HG03432 (cell line): ENCODE results near the gene KDM6A.
A peak's percentile ranks its signal among the peaks of the same experiment; 100 is the strongest.
"Not testable (repeated sequence)": the region's sequence is repeated elsewhere in the genome, so short reads cannot be mapped to it uniquely, and the experiment has no call there.

Experiments used
- ATAC-seq: cut with Tn5 transposase; IDR thresholded peaks from one replicate; pipeline ENCODE4 v1.9.1; 2021; ENCODE audit warnings: mild to moderate bottlenecking, moderate library complexity; ENCODE audit not compliant: unreplicated experiment

Gene KDM6A

DNA sequence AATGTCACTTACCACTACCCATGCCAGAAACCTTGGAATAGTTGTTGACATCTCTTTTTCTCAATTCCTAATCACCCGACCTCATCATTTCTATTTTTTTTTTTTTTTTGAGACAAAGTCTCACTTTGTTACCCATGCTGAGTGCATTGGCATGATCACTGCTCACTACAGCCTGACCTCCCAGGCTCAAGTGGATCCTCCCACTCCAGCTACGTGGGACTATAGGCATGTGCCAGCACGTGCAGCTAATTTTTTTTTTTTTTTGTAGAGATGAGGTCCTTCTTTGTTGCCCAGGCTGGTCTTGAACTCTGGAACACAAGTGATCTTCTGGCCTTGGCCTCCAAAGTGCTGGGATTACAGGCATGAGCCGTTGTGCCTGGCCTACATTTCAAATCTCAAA, 12.0 kb downstream of the KDM6A start:
- no peak for ATAC-seq

GRCh38 chrX:44889824-44890223, 16.8 kb downstream of the KDM6A start:
- ATAC-seq = no peak

- ATAC-seq = no peak
Measured at GRCh38 chrX:44890247-44890646, 17.3 kb downstream of the KDM6A start.

DNA sequence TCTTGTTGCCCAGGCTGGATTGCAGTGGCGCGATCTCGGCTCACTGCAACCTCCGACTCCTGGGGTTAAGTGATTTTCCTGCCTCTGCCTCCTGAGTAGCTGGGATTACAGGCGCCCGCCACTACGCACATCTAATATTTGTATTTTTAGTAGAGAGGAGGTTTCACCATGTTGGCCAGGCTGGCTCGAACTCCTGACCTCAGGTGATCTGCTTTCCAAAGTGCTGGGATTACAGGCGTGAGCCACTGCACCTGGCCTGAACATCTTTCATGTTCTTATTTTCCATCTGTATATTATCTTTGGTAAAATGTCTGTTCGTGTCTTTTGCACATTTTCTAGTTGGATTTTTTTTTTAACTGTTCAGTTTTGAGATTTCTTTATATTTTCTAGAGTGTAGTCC, 17.7 kb downstream of the KDM6A start:
- ATAC-seq = not testable (repeated sequence)

DNA sequence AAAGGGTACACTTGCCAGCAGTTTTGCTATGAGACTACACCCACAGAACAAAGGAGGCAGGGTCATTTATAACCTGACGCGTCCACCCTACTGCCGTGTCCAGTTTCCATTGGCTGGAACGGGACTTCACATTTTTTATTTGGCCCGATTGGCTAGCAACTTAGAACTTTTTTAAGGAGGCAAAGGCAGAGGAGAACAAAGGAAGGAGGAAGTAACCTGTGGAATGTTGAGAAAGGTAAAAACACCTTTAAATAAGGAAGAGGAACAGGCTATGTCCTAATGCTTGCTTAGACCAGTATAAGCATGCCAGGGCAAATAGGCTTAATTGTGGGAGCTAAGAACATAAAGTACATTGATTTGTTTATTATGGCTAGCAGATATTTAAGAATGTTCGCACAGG, 18.7 kb downstream of the KDM6A start:
- no peak for ATAC-seq

GRCh38 chrX:44896876-44897186, 23.8 kb downstream of the KDM6A start:
- ATAC-seq = no peak

GRCh38 chrX:44897539-44897938, 24.6 kb downstream of the KDM6A start:
- no peak for ATAC-seq

GRCh38 chrX:44898411-44899221, 25.6 kb downstream of the KDM6A start:
- ATAC-seq = peak; percentile 59

GRCh38 chrX:44899946-44900345, 27.0 kb downstream of the KDM6A start:
- ATAC-seq = no peak

- ATAC-seq = no peak
Measured at GRCh38 chrX:44903107-44903506, 30.1 kb downstream of the KDM6A start.

DNA sequence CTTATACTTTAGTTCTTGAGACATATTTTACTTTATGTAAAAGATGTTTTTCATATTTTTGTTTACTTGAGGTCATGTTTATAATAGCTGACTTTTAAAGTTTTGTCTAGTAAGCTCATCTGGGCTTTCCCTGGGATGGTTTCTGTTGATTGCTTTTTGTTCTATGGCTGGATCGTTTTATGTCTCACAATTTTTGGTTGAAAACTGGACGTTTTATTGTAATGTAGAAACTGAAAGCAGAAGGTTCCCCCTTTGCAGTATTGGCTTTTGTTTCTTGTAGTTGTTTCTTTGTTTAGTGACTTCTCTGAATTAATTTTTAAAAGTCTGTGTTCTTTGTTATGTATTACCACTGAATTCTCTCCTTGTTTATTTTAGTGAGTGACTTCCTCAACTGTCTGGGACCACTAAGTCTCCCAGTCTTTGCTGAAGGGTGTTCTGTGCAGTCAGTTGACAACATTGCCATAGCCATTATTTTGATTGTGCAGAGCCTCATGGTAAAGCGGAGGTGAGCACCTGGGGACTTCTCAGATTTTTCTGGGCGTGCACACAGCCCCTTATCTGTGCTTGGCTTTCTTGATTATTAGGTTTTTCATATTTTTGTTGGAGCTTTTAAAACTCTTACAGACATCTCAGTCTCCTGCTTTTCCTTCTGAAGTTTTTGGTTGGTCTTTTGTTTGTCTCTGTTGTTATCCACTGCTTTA, 31.0 kb downstream of the KDM6A start:
- ATAC-seq = no peak

- no peak for ATAC-seq
Measured at GRCh38 chrX:44904542-44905115, 31.6 kb downstream of the KDM6A start.

GRCh38 chrX:44906041-44906440, 33.1 kb downstream of the KDM6A start:
- peak; percentile 67 for ATAC-seq

- no peak for ATAC-seq
Measured at GRCh38 chrX:44906542-44906941, 33.6 kb downstream of the KDM6A start.

DNA sequence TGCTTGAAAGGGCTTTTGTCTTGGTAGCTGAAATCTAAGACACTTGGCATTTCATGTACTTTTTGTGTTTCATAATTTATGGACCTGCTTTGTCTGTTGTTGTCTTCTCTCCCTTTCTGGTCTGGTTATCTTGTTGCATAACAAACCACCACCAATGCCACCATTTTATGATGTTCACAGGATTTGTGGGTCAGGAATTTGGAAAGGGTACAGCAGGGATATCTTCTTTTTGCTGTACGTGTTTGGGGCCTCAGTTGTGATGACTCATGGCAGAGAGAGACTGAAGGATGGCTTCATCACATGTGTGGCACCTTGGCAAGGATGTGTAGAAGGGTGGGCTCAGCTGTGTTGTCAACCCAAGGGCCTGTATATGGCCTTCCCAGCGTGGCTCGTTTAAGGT, 35.2 kb downstream of the KDM6A start:
- ATAC-seq = no peak

DNA sequence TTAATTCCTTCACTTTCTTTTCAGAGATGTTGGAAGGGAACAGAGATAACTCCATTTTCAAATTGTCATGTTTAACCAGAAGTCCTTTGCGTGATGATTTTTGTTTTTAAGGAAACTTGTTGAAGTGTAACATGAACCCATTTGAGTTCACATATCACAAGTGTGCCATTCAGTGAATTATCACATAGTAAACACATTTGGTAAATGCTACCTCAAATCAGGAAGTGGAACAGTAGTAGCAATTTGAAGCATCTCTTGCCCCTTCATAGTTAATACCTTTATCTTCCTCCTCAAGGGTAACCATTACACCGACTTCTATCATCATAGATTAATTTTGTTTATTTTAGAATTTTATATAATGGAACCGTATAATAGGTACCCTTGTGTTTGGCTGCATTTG, 35.8 kb downstream of the KDM6A start:
- ATAC-seq = no peak

GRCh38 chrX:44910508-44910907, 37.5 kb downstream of the KDM6A start:
- ATAC-seq = not testable (repeated sequence)

DNA sequence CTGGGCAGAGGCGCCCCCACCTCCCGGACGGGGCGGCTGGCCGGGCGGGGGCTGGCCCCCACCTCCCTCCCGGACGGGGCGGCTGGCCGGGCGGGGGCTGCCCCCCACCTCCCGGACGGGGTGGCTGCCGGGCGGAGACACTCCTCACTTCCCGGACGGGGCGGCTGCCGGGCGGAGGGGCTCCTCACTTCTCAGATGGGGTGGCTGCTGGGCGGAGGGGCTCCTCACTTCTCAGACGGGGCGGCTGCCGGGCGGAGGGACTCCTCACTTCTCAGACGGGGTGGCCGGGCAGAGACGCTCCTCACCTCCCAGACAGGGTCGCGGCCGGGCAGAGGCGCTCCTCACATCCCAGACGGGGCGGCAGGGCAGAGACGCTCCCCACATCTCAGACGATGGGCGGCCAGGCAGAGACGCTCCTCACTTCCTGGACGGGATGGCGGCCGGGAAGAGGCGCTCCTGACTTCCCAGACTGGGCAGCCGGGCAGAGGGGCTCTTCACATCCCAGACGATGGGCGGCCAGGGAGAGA, 38.1 kb downstream of the KDM6A start:
- ATAC-seq = not testable (repeated sequence)

DNA sequence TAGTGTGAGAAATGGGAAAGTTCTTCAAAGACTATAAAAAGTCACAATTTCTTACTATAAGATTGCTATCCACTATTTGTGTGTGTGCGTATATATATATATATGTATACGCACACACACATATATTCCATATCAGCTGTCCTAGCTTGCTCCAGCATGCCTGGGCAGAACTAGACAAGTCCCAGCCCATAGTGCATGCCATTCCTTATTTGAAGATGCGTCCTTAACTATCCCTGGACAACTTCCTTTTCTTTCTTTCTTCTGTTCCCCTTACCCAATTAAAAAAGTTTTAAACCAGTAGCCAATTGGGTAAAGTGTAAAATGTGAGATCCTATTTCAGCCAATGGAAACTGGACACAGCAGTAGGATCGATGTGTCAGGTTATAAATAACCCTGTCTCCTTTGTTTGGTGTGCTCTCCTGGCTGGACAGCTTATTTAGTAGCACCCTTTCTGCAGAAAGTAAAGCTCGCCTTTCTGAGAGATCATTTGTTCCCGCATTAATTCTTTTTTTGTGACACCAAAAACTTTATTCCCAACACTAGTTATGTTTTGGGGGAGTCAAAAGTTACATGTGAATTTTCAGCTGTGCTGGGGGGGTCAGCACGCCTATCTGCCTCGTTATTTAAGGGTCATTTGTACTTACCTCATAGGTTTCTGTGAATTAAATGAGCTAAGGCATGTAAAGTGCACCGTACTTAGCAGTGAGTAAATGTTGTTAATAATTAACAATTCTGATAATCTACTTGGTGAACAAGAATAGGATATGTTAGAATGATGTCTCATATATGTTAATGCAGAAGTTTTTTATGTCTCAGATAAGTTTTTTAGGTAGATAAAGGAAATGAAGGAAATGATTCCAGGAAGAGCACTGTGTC, 40.9 kb downstream of the KDM6A start:
- ATAC-seq = no peak

- peak; percentile 70 for ATAC-seq
Measured at GRCh38 chrX:44914532-44915198, 41.7 kb downstream of the KDM6A start.
